Left lung (tissue), 10 donors: ENCODE data around the gene AFF1. TPM values are rescaled to one million over a fixed set of nuclear protein-coding genes. Genes with fewer than 3 reads are reported as not detected.

Experiments used
- ATAC-seq: fragments of 200-7000 bp; cut with Tn5 transposase; one replicate; pipeline ENCODE4 v1.9.1; 2020; ENCODE audit warnings: moderate library complexity
- DNase-seq, 4 donors: peaks; one replicate each; pipeline ENCODE4 v3.0.0-alpha.2; 2013 to 2020
- H3K27ac ChIP-seq, 2 donors: fragments of 200-600 bp; sonication (generic) in 1 of 2; one replicate each; pipeline versions ENCODE4 v1.5.0 to v1.8.0; 2020 to 2021
- H3K27me3 ChIP-seq, 2 donors: fragments of 200-600 bp; sonication (generic) in 1 of 2; one replicate each; pipeline versions ENCODE4 v1.5.0 to v1.8.0; 2020 to 2021
- H3K36me3 ChIP-seq, 2 donors: fragments of 200-600 bp; sonication (generic) in 1 of 2; one replicate each; pipeline versions ENCODE4 v1.5.0 to v1.8.0; 2020 to 2021
- H3K4me1 ChIP-seq, 2 donors: fragments of 200-600 bp; one replicate each; pipeline ENCODE4 v1.8.0; 2021
- H3K4me3 ChIP-seq, 2 donors: fragments of 200-600 bp; sonication (generic) in 1 of 2; one replicate each; pipeline versions ENCODE4 v1.5.0 to v1.8.0; 2020 to 2021; ENCODE audit warnings: mild to moderate bottlenecking in 1 of 2
- H3K9me3 ChIP-seq, 2 donors: fragments of 200-600 bp; sonication (generic) in 1 of 2; one replicate each; pipeline versions ENCODE4 v1.5.0 to v1.8.0; 2020 to 2021
- CTCF ChIP-seq, 2 donors: fragments of 200-600 bp; sonication (generic) in 1 of 2; IDR thresholded peaks; one replicate each; pipeline versions ENCODE4 v1.5.0 to v1.8.0; 2021; ENCODE audit warnings: antibody characterized with exemption in 2 of 2
- intact Hi-C, 2 donors: fragments of 100-400 bp; cut with DNase I; formaldehyde crosslinking; loops; one replicate each; pipeline versions ENCODE4 v1.11.2 to v1.14.2; 2022
- polyA plus RNA-seq, 6 donors: library from polyadenylated mRNA; unstranded; fragments of 120-200 nt; gene quantifications; one replicate each; pipeline ENCODE4 v1.2.1, GENCODE V29; 2013; ENCODE audit not compliant: insufficient read length in 6 of 6
- total RNA-seq, 2 donors: library from RNA; stranded (reverse); fragmentation: NEBNext Ultra II Directional; extraction: Animal tissue kit (Norgen Biotek cat#: 25700); gene quantifications; one replicate each; pipeline ENCODE4 v1.2.1, GENCODE V29; 2021
- donor health status: DM: no; HTN: yes; CAD: no.
- donor health status: DM: no; HTN: no; CAD: no.

AFF1 gene
- total and polyA plus RNA-seq, 8 donors, result 40.8 to 86.0 (median 48.1) TPM

- DNase-seq, result no peak
- Histone ChIP-seq H3K4me3 (no peak overlapping the region), H3K9me3 (no peaks in the 10 kb centered on the region), H3K36me3 (no peaks in the 10 kb centered on the region), H3K27me3 (no peaks in the 10 kb centered on the region), H3K4me1 (peaks cover 2 to 36% of the 10 kb centered on the region in 2 donors), H3K27ac (peak overlapping the region; percentile 18 to 42)
- no peak for TF ChIP-seq CTCF (IDR thresholded peaks at IDR 0.05)
- intact Hi-C loops, result loop anchor here in 1 of 2 donors (10.0 kb wide), 1 partner anchor 306 kb away; no protein-coding TSS in a partner anchor
- peak; percentile 6 for ATAC-seq
These were observed 6.2 kb upstream of the AFF1 start for GRCh38 chr4:86928400-86929255.

- intact Hi-C loops, result loop anchor here in 1 of 2 donors (10.0 kb wide), 1 partner anchor 71 kb away; no protein-coding TSS in a partner anchor
- H3K36me3 ChIP-seq, result no peaks in the 10 kb centered on the region
- no peak for DNase-seq
These were observed 552 bp upstream of the AFF1 start for GRCh38 chr4:86934147-86934770.

GRCh38 chr4:86935566-86935852 lies 698 bp downstream of the AFF1 start:
- Histone ChIP-seq H3K27me3 (no peaks in the 10 kb centered on the region), H3K4me1 (peaks cover 19 to 59% of the 10 kb centered on the region in 2 donors), H3K36me3 (no peaks in the 10 kb centered on the region), H3K9me3 (no peaks in the 10 kb centered on the region), H3K27ac (peak overlapping the region; percentile 96 to 99), H3K4me3 (peak overlapping the region; percentile 88 to 90)
- no peak for TF ChIP-seq CTCF (IDR thresholded peaks at IDR 0.05)
- intact Hi-C loops, result loop anchor here in 1 of 2 donors (10.0 kb wide), 1 partner anchor 69 kb away; no protein-coding TSS in a partner anchor
- peak in 1 of 4 donors; percentile 60 for DNase-seq
- peak; percentile 6 for ATAC-seq

More at GRCh38 chr4:86934147-86934770, 552 bp upstream of the AFF1 start:
- Histone ChIP-seq H3K27ac (peak overlapping the region; percentile 96 to 99), H3K9me3 (no peaks in the 10 kb centered on the region), H3K27me3 (no peaks in the 10 kb centered on the region), H3K4me3 (peak overlapping the region; percentile 88 to 90), H3K4me1 (peaks cover 7 to 46% of the 10 kb centered on the region in 2 donors)
- TF ChIP-seq CTCF (IDR thresholded peaks at IDR 0.05), result no peak
- no peak for ATAC-seq

GRCh38 chr4:86935853-86936733 lies 1.3 kb downstream of the AFF1 start:
- TF ChIP-seq CTCF (IDR thresholded peaks at IDR 0.05), result no peak

More at GRCh38 chr4:86935853-86936733, 1.3 kb downstream of the AFF1 start:
- peak; percentile 12 to 87 (median 51) for DNase-seq
- H3K36me3 ChIP-seq, result no peaks in the 10 kb centered on the region
- H3K27ac ChIP-seq, result peak overlapping the region; percentile 96 to 99
- H3K9me3 ChIP-seq, result no peaks in the 10 kb centered on the region
- peak overlapping the region; percentile 88 to 90 for H3K4me3 ChIP-seq
- peaks cover 20 to 64% of the 10 kb centered on the region in 2 donors for H3K4me1 ChIP-seq
- no peaks in the 10 kb centered on the region for H3K27me3 ChIP-seq
- intact Hi-C loops, result loop anchor here in 1 of 2 donors (10.0 kb wide), 1 partner anchor 69 kb away; no protein-coding TSS in a partner anchor
- ATAC-seq, result peak; percentile 56
